GM12801 (cell line): ENCODE results near the gene TMEM115.

Source experiments
- CTCF ChIP-seq: IDR thresholded peaks from one replicate; pipeline ENCODE4 v1.5.1; 2011; ENCODE audit warnings: control low read depth; ENCODE audit not compliant: insufficient read length; ENCODE audit errors: extremely low read depth

Gene TMEM115

DNA sequence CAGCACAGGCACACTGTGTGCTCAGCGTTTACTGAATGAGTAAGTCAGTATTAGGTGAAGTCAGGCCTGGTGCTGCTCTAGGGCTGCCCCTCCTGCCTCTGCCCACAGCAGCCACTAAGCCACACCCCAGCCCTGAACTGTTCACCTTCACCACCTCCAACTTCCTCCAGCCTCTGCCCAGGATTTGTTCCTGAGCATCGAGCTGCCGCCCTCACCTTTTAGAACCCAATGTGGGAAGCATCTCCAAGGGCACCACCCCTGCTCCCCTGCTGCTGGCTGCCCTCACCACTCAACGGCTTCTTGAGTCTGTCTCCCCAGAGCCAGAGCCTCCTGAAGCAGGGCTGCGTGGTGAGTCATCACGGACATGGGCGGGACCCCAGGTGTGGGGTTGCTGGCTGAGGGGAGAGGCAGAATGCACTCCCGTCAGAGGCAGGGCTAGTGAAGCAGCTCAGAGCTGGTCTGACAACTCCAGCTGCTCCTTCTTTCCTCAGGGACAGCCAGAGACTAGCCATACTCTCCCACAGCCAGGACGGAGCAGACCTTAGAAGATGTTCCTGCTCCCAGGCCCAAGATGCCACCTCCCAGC is 42.6 kb downstream of the TMEM115 start:
- no peak for TF ChIP-seq CTCF

GRCh38 chr3:50314816-50315215 is 44.5 kb downstream of the TMEM115 start:
- TF ChIP-seq CTCF = no peak

- TF ChIP-seq CTCF = no peak
These were observed 45.0 kb downstream of the TMEM115 start for GRCh38 chr3:50314342-50314741.
